Measurements from ENCODE around the gene FBXW10B.
"Not testable (repeated sequence)": the region's sequence is repeated elsewhere in the genome, so short reads cannot be mapped to it uniquely, and the experiment has no call there.

Gene FBXW10B, protein sequence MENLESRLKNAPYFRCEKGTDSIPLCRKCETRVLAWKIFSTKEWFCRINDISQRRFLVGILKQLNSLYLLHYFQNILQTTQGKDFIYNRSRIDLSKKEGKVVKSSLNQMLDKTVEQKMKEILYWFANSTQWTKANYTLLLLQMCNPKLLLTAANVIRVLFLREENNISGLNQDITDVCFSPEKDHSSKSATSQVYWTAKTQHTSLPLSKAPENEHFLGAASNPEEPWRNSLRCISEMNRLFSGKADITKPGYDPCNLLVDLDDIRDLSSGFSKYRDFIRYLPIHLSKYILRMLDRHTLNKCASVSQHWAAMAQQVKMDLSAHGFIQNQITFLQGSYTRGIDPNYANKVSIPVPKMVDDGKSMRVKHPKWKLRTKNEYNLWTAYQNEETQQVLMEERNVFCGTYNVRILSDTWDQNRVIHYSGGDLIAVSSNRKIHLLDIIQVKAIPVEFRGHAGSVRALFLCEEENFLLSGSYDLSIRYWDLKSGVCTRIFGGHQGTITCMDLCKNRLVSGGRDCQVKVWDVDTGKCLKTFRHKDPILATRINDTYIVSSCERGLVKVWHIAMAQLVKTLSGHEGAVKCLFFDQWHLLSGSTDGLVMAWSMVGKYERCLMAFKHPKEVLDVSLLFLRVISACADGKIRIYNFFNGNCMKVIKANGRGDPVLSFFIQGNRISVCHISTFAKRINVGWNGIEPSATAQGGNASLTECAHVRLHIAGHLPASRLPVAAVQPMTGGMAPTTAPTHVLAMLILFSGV

DNA sequence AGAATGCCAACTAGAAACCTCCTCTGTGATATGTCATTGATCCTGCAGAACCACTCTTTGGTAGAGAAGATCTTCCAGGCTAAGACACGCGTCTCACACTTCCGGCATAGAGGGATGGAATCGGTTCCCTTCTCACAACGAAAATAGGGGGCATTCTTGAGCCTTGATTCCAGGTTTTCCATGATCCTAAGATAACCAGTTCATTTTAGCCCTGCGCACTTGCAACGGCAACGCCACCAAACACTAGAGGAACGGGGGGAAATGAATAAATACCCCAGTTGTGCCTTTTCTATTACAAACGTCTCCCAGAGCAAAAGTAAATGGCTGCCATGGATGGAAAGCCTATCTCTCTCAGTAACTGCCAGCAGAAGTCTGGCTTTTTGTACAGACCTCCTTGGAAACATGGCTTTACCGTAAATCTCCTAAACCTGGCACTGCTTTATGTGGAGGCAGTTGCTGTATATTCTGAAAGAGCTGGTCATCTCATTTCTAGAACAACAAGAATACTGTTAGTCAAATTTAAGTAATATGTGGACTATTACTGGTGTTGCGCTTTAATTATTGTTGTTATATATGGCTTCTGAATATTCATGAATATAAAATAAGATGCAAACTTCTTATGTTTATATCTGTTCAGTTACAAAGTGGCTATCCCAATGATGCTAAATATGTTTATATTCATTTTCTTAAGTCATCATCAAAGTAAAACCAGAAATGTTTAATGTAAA lies at the start of gene FBXW10B:
FBXW10B (minus strand) TSS at position 374 of the 728 bp plus-strand sequence; CDS start at position 182, 192 bp downstream.
- DNase-seq (ENCODE audit: low spot score) = not testable (repeated sequence)

DNA sequence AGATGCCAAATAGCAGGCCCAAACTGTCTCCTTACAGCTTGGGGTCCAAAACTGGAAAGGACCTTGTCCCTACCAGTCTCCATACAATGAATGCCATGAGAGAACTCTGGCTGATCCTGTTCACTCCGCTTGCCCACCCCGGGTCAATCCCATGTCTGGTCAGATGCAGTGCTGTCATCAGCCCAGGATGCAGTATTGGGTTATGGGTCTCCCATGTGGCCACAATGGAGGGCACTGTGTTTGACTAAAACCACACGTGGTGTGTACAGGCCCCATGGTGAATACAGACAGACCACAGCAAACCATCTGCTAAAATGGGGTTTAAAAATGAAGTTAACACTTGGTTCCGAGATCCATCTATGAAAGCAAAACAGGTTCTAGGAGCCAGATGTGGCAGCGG lies 44.2 kb upstream of the FBXW10B start:
- DNase-seq (ENCODE audit: low spot score) = no peak

DNA sequence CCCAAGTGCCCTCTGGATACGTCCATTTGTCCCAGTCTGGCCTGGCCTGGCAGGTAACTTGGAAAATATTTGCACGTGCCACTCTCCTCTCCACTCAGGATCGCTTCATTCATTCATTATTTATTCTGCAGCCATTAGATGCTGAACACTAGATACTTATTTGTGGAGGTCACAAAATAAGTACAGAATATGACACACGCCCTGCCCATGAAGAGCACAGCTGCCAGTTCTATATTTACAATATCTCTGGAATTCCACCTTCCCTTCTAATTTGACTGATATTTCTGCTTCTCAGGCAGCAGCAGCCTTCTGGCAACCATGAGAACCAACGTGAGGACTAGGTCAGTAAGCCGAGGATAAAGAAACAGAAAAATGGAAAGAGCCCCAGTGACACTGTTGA lies 43.7 kb upstream of the FBXW10B start:
- no peak for DNase-seq (ENCODE audit: low spot score)

DNA sequence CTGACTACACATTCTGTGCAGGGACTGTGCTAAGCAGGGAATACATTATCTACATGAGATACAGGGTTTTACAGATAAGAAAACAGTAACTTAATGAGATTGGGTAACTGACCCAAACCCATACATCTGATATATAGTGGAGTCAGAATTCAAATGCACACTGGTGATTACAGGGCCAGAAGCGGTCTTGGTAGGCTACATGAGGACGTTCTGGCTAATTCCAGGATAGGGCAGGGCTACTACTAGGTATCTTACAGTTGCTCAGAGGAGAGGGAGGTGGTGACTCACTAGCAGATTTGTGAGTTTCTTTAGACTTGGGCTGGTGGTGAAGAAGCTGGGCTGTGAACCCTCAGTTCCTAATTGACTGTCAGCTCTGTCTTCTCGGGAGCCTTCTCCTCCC lies 43.2 kb upstream of the FBXW10B start:
- no peak for DNase-seq (ENCODE audit: low spot score)

DNA sequence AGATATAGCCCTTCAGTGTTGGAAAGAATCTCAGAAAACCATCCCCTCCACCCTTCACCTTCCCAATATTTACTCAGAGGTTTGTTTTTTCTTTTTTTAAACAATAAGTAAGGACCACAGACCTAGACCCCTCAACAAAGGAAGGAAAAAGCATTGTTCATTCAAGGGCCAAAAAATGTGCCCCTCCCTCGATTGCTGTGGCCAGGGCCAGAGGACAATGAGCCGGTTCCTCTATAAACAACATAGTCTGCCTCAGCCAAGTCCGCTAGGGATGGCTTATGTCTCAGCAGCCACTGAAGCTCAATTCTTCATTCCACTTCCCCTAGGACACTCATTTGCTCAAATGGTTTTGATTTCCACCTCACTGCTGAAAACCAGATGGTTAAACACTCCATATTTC lies 40.6 kb upstream of the FBXW10B start:
- no peak for DNase-seq (ENCODE audit: low spot score)

DNA sequence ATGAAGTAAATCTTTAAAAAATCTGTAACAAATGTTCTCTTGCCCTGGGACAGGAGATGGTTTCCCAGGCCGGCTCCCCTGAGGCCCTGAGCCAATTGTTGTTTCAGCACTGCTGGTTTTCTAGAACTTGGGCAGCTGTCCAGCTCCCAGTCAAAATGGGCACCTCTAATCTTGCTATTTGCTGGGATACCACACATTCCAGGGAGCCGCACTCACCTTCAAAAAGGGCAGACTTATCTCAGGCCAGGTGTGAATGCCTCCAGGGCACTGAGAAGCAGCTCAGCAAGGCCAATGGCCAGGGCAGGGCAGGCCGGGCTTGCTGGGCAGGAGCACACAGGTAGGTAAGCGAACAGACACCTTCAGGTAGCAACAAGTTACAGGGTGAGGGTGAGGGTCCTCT lies 40.2 kb upstream of the FBXW10B start:
- no peak for DNase-seq (ENCODE audit: low spot score)

DNA sequence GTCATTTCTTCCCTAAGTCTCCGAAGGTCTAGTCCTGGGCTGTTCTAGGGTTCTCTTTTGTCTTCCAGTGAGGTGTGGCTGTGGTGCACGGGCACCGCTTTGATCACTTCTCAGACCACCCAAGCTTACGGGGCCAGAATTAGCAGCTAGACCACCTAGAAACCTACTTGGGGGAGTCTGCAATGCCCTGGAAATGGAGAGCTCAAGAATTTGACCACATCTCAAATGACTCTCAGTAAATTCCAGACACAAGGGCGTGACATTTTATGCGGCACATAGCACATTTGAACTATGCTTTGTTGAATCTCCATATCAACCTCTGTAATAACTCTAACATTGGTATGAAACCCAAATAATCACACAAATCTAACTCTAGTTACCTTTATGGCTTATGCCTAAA lies 39.7 kb upstream of the FBXW10B start:
- no peak for DNase-seq (ENCODE audit: low spot score)

DNA sequence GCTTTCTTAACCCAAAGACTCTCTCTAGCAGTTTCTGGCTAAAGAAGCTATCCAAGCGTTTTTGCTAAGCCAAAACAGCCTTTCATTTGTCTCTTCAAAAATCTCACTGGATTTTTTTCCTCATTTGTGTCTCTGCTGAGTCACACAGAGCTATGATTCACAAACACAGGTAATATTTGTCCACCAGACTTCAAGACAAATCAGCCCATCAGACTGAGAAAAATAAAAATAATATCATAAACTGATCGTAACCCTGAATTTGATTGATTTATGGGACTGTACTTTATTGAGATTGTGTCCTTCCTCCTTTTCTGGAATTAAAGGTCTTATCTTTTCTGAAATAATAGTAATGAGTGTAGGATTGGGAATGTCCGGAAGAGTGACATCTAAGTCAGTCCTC lies 38.8 kb upstream of the FBXW10B start:
- no peak for DNase-seq (ENCODE audit: low spot score)

DNA sequence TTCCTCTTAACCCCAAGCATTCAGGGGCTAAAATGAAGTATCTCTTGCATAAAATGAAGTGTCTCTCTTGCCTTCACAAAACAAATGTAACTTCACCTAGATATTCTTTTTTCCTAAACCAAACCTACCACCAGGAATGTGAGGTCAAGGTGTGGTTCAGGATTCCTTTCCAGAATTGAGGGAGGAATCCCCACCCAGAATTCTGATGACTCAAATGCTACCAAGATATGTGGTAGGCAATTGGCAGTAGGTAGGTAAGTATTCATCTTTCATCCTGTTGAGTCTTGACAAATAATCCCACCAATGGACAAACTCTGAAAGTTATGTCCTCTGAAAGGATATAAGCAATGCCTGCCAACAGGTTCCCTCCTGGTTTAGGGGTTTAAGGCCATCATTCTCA lies 38.4 kb upstream of the FBXW10B start:
- no peak for DNase-seq (ENCODE audit: low spot score)

DNA sequence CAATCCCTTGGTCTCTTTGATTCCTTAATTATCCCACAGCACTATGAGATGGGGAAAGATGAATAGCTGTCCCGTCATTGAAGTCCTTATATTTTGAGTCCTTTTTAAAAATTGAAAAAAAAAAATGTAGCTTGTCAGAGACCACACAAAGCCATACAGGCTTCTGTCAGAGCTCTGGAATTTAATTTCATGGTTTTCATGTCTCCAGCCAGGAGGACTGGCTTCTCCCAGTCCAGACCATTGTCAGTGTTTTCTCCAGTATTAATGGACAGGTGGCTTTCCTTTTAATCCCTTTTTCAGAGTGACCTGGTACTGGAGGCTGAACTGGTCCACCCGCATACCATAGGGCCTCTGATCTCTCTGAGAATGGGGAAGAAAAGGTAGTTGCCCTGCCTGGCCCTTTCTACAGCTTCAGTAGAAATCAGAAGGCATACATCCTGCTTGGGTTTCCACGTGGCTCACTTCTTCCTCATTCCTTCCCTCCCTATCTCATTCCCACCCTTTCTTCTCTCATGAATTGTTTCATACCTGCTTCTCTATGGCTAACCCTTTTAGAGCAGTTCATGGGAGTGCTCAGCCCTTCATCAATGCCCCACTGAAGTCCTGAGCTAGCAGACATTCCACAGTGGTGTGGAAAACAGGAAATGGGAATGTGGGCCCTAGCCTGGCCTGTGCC lies 35.5 kb upstream of the FBXW10B start:
- DNase-seq (ENCODE audit: low spot score) = no peak

DNA sequence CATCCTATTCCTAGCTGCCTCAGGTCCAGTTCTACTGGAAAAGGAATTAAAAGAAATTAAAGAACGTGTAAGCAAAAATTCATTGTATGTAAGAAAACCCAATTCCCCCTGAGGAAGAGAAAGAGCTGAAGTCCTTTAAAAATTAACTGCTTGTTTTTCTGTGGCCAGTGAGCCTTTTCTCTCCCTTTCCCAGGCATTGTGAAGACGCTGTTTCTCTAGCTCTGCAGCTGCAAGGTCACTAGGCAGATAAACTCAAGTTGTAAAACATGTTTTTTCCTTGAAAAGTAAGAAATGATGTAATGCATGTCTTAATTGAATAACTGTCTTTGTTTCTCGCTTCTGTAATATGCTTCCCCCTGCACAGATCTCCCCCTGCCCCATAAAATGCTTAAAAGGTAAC lies 34.9 kb upstream of the FBXW10B start:
- DNase-seq (ENCODE audit: low spot score) = not testable (repeated sequence)

DNA sequence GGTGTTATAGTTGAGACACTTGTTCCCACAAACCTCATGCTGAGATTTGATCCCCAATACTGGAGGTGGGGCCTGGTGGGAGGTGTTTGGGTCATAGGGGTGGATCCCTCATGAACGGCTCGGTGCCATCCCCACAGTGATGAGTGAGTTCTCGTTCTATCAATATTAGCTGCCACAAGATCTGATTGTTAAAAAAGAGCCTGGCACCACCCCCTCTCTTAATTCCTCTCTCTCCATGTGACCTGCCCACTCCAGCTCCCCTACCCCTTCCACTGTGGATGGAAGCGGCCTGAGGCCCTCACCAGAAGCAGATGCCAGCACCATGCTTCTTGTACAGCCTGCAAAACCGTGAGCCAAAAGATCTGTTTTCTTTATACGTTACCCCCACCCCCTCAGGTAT lies 33.5 kb upstream of the FBXW10B start:
- DNase-seq (ENCODE audit: low spot score) = no peak

DNA sequence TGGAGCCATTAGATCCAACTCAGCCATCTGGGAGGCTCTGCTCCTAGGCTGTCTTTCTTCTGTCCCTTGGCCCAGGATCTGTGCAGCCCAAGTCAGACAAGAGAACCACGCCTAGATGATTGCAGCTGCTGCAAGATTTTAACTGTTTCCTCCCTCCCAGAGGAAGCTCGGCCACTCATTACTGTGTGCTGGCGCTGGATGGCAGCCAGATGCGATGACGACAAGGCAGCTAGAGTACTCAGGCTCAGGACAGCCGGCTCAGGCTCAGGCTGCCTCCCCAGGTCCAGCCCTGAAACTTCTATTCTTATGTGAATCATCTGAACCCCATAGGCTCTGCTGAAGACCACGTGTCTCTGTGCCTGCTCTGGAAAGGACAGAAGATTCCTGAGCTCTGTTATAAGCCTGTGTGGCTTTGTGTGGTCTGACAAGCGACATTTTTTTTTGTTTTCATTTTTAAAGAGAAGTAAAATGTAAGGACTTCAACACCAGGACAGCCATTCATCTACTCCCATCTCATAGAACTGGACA lies 32.1 kb upstream of the FBXW10B start:
- peak; percentile 94 for DNase-seq (ENCODE audit: low spot score)

DNA sequence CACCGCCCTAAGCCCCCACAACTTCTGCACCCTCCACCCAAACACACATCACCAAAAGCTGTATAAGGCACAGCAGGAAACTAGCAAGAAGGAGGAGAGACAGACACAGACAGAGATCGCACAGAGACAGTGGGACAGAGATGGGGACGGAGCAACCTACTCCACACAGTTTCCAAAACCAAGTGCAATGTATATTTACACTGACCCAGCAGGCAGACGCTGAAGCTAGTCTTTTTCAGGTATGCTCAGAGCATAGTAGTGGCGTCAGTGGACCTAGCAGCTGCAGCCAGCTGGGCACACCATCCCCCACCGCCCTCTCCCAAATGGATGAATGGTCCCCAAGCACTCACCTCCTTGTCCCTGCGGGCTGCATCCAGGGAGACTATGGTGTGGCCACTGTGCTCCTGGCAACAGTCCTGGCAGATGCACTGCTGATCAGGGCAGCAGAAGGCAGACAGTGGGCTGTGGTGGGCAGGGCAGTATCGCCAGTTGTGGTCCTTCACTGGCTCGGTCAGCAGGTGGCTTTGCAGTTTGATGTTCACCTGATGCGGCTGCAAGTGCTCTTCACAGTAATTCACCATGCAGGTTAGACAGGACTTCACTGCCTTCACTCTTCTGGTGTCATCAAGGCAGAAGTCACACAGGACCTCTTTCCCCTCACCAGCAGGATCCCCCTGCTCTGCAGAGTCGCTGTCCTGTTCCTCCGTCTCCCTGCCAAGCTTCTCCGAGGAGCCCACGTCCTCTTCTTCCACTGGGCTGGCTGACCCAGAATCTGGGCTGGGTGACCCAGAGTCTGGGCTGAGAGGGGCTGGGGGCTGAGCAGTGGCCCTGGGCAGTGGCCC lies 31.5 kb upstream of the FBXW10B start:
- DNase-seq (ENCODE audit: low spot score) = no peak

DNA sequence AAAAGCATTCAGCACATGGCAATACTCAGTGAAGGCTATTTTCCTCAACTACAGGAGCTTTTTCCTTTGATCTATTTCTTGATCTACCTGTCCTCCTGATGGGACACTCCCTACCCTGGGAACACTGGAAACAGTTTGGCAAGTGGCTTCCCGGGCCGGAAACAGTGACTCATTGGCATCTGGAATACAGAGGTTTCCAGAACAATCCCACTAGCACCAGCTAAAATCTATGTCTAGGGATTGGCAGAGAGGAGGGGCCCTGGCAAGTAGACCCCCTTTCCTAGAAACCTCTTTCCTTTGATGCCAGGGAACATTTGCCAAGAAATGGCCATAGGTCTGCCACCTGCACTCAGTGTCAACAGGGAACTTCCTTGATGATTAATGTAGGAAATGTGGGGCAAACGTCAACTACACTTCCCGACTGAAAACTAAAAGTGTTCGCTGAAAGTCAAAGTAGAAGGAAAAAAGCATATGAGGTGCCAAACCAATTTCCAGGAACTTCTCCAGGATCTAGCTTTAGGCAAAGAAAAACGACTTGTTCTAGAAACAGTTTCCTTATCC lies 30.4 kb upstream of the FBXW10B start:
- DNase-seq (ENCODE audit: low spot score) = peak; percentile 54

DNA sequence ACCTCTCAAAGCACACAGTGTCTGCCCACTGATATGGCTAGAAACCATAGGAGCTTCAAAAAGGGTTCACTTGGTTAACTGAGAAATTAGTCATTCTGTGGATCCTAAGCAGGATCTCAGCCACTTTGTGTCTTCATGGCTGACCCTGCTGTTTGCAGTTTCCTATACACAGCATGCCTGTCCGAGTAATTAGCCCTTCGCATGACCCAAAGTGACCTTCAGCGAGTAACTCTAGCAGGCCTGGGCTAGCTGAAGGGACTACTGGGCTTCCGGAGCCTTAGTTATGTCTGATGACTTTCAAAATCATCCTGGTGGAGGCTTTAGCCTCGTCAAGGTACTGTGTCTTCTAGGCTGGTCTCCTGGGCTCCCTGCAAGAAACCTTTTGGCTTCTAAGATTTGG lies 28.9 kb upstream of the FBXW10B start:
- no peak for DNase-seq (ENCODE audit: low spot score)

DNA sequence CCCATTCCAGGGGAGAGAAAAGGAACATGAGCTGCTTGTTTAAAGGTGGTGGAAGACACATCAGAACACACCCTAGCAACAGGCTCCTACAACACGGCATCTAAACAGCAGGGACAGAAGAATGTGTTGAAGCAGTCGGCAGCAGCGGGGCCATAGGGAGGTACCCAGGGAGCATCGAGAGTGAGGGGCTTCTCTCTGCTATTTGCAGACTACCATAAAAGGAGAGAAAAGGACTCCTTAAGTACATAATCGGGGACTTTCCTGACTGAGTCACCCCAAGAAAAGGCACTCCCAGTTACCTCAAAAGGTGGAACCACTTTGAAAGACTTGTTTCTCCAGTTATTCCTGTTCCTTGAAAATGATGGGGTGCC lies 26.4 kb upstream of the FBXW10B start:
- not testable (repeated sequence) for DNase-seq (ENCODE audit: low spot score)

DNA sequence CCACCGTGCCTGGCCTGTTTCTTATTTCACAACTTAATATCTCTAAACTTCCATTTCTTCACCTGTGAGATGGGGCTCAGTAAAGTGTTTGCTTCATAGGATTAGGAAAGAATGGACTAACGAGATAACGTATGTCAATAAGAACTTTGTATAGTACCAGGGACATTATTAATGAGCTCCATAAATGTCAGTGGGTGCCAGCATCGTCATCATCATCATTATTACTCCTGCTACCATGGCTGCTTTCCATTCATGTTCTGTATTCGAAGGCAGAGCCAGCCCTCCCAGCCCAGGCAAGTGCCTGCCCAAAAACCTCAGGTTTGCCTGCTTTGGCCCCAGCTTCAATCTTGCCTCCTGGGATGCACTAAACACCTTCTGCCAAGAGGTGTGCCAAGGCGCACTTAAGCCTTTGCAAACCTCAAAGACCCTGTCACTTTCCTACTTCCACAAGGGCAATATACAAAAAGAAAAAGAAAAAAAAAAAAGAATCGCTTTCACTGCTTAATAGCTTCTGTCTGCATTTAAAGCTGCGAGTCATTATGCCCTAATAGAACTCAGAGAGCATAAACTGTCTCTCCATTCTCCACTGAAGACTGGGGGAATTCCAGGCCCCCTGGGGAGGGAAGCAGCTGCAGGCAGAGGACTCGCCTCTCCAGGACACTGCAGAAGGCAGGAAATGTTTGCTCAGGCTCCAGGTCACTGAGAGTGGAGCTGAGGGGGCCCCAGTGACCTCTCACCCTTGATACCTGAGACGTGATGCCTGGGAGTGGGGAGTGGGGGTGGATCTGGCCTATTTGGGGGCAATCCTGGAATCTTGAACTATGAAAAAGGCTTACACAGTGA lies 25.8 kb upstream of the FBXW10B start:
- DNase-seq (ENCODE audit: low spot score) = not testable (repeated sequence)

DNA sequence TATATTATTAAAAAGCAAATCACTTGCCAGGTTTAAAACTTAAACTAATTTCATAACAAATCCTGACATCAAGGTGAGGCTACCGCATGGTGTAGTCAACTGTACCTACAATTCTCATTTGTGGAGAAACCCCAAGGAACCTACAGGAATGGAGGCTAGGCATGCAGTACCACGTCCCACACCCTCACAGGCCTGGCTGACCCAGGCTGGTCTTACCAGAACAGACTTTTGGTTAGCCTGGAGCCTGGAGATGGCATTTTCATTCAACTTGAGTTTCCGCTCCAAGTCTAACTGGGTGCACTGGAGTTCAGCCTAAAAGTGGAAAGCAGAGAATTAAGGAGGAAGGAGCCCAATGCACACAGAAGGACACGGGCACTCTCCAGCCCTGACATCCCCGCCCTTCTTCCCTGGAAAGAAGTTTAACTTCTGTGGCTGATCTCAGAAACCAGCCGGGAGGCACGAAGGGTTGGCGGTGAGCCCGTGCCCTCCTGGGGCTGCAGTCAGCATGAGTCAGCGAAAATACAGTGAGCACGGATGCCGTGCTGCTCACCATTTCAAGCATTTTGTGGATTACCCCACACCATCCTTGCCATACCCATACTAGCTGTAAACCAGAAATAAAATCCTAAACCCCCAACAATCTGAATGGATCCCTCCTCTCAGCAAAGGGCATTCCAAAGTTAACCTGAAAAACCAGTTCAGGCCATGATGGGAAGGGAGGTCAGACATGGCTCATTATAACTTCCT lies 23.2 kb upstream of the FBXW10B start:
- not testable (repeated sequence) for DNase-seq (ENCODE audit: low spot score)

Data from GM03348 (cell line).